ENCODE results near the gene UFM1. TPM values are rescaled to one million over a fixed set of nuclear protein-coding genes. Genes with fewer than 3 reads are reported as not detected.
A peak's percentile ranks its signal among the peaks of the same experiment; 100 is the strongest.

UFM1 gene
- total and polyA plus RNA-seq, 9 of the 15 experiments (the other 6 are each of a cell fraction or from before 2014, with no cell fraction given) = 26.3 to 58.5 (median 36.1) TPM

- TF ChIP-seq FOXM1 (IDR thresholded peaks at IDR 0.05; ENCODE audit: low read depth) (0 out of 2 replicates have a peak, but pooled peaks have one; percentile 49), FOXM1 (CRISPR knock-in tag; IDR thresholded peaks at IDR 0.05; ENCODE audit: low read depth) (no peak), YY1 (IDR thresholded peaks at IDR 0.05; ENCODE audit: borderline replicate concordance in 1 of 3, control insufficient read depth in 1 of 3, extremely low read depth in 1 of 3, insufficient read depth in 3 of 3, insufficient read length in 1 of 3, insufficient replicate concordance in 2 of 3, low read depth in 1 of 3, low read length in 2 of 3) (peak in 1 of 3 experiments; percentile 26), KDM1A (IDR thresholded peaks at IDR 0.05) (no peak), NCOA2 (IDR thresholded peaks at IDR 0.05; ENCODE audit: partially characterized antibody in 2 of 2) (peak in 1 of 2 experiments; percentile 97), HDAC6 (IDR thresholded peaks at IDR 0.05; ENCODE audit: low read depth, low read length) (no peak), PTTG1 (tag; IDR thresholded peaks at IDR 0.05; ENCODE audit: low read depth) (no peak), CREB1 (IDR thresholded peaks at IDR 0.05) (peak; percentile 25; the same call in 1 of the 2 replicates), CREB1 (CRISPR knock-in tag; IDR thresholded peaks at IDR 0.05) (0 out of 2 replicates have a peak, but pooled peaks have one; percentile 14)
- TF ChIP-seq, protein P1, sequence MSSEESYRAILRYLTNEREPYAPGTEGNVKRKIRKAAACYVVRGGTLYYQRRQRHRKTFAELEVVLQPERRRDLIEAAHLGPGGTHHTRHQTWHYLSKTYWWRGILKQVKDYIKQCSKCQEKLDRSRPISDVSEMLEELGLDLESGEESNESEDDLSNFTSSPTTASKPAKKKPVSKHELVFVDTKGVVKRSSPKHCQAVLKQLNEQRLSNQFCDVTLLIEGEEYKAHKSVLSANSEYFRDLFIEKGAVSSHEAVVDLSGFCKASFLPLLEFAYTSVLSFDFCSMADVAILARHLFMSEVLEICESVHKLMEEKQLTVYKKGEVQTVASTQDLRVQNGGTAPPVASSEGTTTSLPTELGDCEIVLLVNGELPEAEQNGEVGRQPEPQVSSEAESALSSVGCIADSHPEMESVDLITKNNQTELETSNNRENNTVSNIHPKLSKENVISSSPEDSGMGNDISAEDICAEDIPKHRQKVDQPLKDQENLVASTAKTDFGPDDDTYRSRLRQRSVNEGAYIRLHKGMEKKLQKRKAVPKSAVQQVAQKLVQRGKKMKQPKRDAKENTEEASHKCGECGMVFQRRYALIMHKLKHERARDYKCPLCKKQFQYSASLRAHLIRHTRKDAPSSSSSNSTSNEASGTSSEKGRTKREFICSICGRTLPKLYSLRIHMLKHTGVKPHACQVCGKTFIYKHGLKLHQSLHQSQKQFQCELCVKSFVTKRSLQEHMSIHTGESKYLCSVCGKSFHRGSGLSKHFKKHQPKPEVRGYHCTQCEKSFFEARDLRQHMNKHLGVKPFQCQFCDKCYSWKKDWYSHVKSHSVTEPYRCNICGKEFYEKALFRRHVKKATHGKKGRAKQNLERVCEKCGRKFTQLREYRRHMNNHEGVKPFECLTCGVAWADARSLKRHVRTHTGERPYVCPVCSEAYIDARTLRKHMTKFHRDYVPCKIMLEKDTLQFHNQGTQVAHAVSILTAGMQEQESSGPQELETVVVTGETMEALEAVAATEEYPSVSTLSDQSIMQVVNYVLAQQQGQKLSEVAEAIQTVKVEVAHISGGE (CRISPR knock-in tag; IDR thresholded peaks at IDR 0.05) = peak; percentile 43 to 94 (median 43); a peak in 4 of 6 replicates
- TF ChIP-seq, protein P2, sequence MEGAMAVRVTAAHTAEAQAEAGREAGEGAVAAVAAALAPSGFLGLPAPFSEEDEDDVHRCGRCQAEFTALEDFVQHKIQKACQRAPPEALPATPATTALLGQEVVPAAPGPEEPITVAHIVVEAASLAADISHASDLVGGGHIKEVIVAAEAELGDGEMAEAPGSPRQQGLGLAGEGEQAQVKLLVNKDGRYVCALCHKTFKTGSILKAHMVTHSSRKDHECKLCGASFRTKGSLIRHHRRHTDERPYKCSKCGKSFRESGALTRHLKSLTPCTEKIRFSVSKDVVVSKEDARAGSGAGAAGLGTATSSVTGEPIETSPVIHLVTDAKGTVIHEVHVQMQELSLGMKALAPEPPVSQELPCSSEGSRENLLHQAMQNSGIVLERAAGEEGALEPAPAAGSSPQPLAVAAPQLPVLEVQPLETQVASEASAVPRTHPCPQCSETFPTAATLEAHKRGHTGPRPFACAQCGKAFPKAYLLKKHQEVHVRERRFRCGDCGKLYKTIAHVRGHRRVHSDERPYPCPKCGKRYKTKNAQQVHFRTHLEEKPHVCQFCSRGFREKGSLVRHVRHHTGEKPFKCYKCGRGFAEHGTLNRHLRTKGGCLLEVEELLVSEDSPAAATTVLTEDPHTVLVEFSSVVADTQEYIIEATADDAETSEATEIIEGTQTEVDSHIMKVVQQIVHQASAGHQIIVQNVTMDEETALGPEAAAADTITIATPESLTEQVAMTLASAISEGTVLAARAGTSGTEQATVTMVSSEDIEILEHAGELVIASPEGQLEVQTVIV (CRISPR knock-in tag; IDR thresholded peaks at IDR 0.05; ENCODE audit: borderline replicate concordance) = no peak
Observed at GRCh38 chr13:38349390-38350113, at the start of gene UFM1 (continued).
